ENCODE results near the gene MT1HL1. TPM values are rescaled to one million over a fixed set of nuclear protein-coding genes. Genes with fewer than 3 reads are reported as not detected.

The MT1HL1 gene
- total and polyA plus RNA-seq, 2 of the 8 experiments (the other 6 are each of a cell fraction or from before 2014, with no cell fraction given): not detected

GRCh38 chr1:237035759-237036158 is 31.5 kb upstream of the MT1HL1 start:
- 93% methylated on average over 1 of the region's 1 CpG; no CpG with 5 or more reads in 1 of the 2 experiments for WGBS, 2 experiments (ENCODE audit: extremely low coverage in 1 of 2, insufficient coverage in 1 of 2, insufficient read length in 1 of 2, insufficient replicate concordance in 2 of 2, low coverage in 1 of 2, low lambda C conversion rate in 2 of 2, missing lambda C conversion rate in 1 of 2)
- no peak overlapping the region for H3K23ac ChIP-seq (ENCODE audit: insufficient read length)
- no peak for TF ChIP-seq CTBP2 (IDR thresholded peaks at IDR 0.05; ENCODE audit: borderline replicate concordance, insufficient read depth, insufficient read length, low read length)
- no peak for TF ChIP-seq BACH1 (IDR thresholded peaks at IDR 0.05; ENCODE audit: low read length)
- TF ChIP-seq SP2 (IDR thresholded peaks at IDR 0.05; ENCODE audit: low read length): no peak
- no peak for TF ChIP-seq HDAC6 (IDR thresholded peaks at IDR 0.05; ENCODE audit: low read depth, low read length)

More at GRCh38 chr1:237035759-237036158, 31.5 kb upstream of the MT1HL1 start:
- no peaks in the 10 kb centered on the region for H3K79me1 ChIP-seq (ENCODE audit: low read depth, low read length)
- DNase-seq (ENCODE audit: low read depth in 1 of 2, low spot score in 2 of 2) (no peak), FAIRE-seq (no peak)
- no peak overlapping the region for H2BK5ac ChIP-seq (ENCODE audit: low read depth, low read length)
- no peak overlapping the region for H3K56ac ChIP-seq (replicated peaks; ENCODE audit: insufficient read length, low read depth, low read length)
- H3K36me3 ChIP-seq (ENCODE audit: control insufficient read depth in 2 of 4, insufficient read depth in 4 of 4, low read length in 3 of 4): no peaks in the 10 kb centered on the region
- peak overlapping the region; percentile 78; the same call in 1 of the 2 replicates for H2BK12ac ChIP-seq (ENCODE audit: low read depth, low read length)
- no peak overlapping the region for H4K8ac ChIP-seq (ENCODE audit: extremely low read depth, insufficient read depth, low read length)
- ChIA-PET POLR2A (ENCODE audit: partially characterized antibody) (no interaction called here), CTCF (ENCODE audit: partially characterized antibody) (interaction anchor here (0.8 kb wide), 1 partner anchor 10 kb away, joined by 3 read pairs; no protein-coding TSS in a partner anchor)
- H3K4me2 ChIP-seq (ENCODE audit: insufficient read depth in 1 of 2, low read depth in 2 of 2, low read length in 2 of 2): no peak overlapping the region
- H4K20me1 ChIP-seq (replicated peaks in 1 of 2; ENCODE audit: control insufficient read depth in 1 of 2, insufficient read depth in 2 of 2, low read length in 2 of 2): no peaks in the 10 kb centered on the region
- H3K23me2 ChIP-seq (ENCODE audit: low read depth, low read length): no peaks in the 10 kb centered on the region; the same call in 1 of the 2 replicates
- H3K14ac ChIP-seq (ENCODE audit: insufficient read length): no peak overlapping the region
- H4K91ac ChIP-seq (replicated peaks; ENCODE audit: insufficient read length, low read length): no peak overlapping the region
- 0 out of 2 replicates have a peak overlapping the region, but pooled peaks have one; percentile 36 for H2BK15ac ChIP-seq (ENCODE audit: low read length)
- H3K27ac ChIP-seq (ENCODE audit: low read depth, low read length): no peak overlapping the region; the same call in 1 of the 2 replicates
- H2BK20ac ChIP-seq (ENCODE audit: low read length): peak overlapping the region; percentile 40; the same call in 1 of the 2 replicates
- H2BK120ac ChIP-seq (replicated peaks; ENCODE audit: low read depth, low read length): no peak overlapping the region
- peaks cover 0 to 4% (median 2%) of the 10 kb centered on the region in 4 experiments; a peak in 4 of 7 replicates for H3K27me3 ChIP-seq (replicated peaks in 1 of 4; ENCODE audit: control insufficient read depth in 3 of 4, extremely low read depth in 1 of 4, insufficient read depth in 3 of 4, low read length in 3 of 4)
- no peaks in the 10 kb centered on the region for H3K9me3 ChIP-seq (ENCODE audit: insufficient read depth in 2 of 2, low read depth in 1 of 2, low read length in 1 of 2)
- H4K5ac ChIP-seq (ENCODE audit: insufficient read length, low read depth, low read length): no peak overlapping the region
- no peak overlapping the region for H2AFZ ChIP-seq (ENCODE audit: low read length)
- H3K18ac ChIP-seq (ENCODE audit: extremely low read depth, low read length): no peak overlapping the region
- no peak overlapping the region for H3K4me3 ChIP-seq (ENCODE audit: extremely low read depth in 1 of 4, insufficient read depth in 2 of 4, low read depth in 3 of 4, low read length in 4 of 4)
- no peak overlapping the region for H3K9ac ChIP-seq (replicated peaks in 1 of 4; ENCODE audit: extremely low read depth in 1 of 4, low read depth in 3 of 4, low read length in 3 of 4)
- peaks cover 0 to 9% (median 7%) of the 10 kb centered on the region in 4 experiments; a peak in 6 of 7 replicates for H3K4me1 ChIP-seq (replicated peaks in 1 of 4; ENCODE audit: control insufficient read depth in 3 of 4, insufficient read depth in 4 of 4, low read length in 3 of 4)
- no peak overlapping the region for H3K4ac ChIP-seq (replicated peaks; ENCODE audit: insufficient read length, low read depth, low read length)
- no peaks in the 10 kb centered on the region for H3K79me2 ChIP-seq (ENCODE audit: control insufficient read depth in 1 of 2, insufficient read depth in 2 of 2, low read length in 2 of 2)
- H2AK5ac ChIP-seq (ENCODE audit: low read depth, low read length): peak overlapping the region; percentile 97; the same call in 1 of the 2 replicates
